HL-60 (cell line): ENCODE results near the gene MOCS1.

Source experiments
- DNase-seq, 2 experiments: peaks; one replicate each; pipeline ENCODE4 v3.0.0-alpha.2; 2010 to 2020; ENCODE audit warnings: low read depth in 1 of 2, low spot score in 1 of 2
- H3K27ac ChIP-seq: fragments of 250-450 bp; sonication (Bioruptor Pico); replicated peaks from 2 replicates; pipeline ENCODE4 v1.5.1; 2020; ENCODE audit warnings: mild to moderate bottlenecking, moderate library complexity
- H3K27me3 ChIP-seq: fragments of 250-450 bp; sonication (Bioruptor Pico); 2 replicates; pipeline ENCODE4 v1.5.1; 2021; ENCODE audit warnings: mild to moderate bottlenecking, moderate library complexity; ENCODE audit not compliant: insufficient read depth, poor library complexity, severe bottlenecking
- H3K4me3 ChIP-seq: replicated peaks from 2 replicates; pipeline ENCODE4 v1.5.1; 2011; ENCODE audit warnings: mild to moderate bottlenecking, control low read depth, low read length; ENCODE audit not compliant: insufficient read depth
- GABPA ChIP-seq: IDR thresholded peaks from 2 replicates; pipeline ENCODE4 v1.6.1; 2012; ENCODE audit warnings: low read depth
- POLR2AphosphoS5 ChIP-seq: IDR thresholded peaks from 2 replicates; pipeline ENCODE4 v1.6.1; 2012; ENCODE audit warnings: low read depth
- SPI1 ChIP-seq: IDR thresholded peaks from 2 replicates; pipeline ENCODE4 v1.6.1; 2012; ENCODE audit warnings: low read depth, mild to moderate bottlenecking, borderline replicate concordance
- TF ChIP-seq, protein P1 (sequence below): IDR thresholded peaks from one replicate; pipeline ENCODE4 v1.5.1; 2011; ENCODE audit warnings: low read length, control low read depth, inconsistent platforms; ENCODE audit not compliant: insufficient read depth
- TF ChIP-seq, protein P2 (sequence below): IDR thresholded peaks from 2 replicates; pipeline ENCODE4 v1.6.1; 2012; ENCODE audit warnings: low read depth; ENCODE audit not compliant: insufficient replicate concordance

Gene MOCS1

DNA sequence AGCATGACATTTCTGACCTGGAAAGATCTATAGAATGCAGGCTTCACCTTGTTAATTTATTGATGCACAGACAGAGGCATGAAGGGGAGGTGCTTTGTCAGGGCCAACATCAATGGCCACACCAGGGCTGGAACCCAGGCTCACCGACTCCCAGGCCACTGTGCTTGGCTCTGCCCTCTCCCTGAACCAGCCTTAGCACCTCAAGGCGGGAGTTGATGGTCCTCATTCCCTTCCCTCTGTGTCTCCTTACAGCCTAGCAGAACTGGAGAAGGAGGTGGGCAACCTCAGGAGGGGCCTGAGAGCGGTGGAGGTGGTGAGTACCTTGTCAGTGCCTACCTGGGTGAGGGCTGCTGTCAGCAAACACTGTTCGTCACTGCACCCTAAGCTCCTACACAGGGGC lies 35.6 kb downstream of the MOCS1 start:
- H3K27me3 ChIP-seq, result no peaks in the 10 kb centered on the region
- no peak for TF ChIP-seq POLR2AphosphoS5
- TF ChIP-seq, protein P1, sequence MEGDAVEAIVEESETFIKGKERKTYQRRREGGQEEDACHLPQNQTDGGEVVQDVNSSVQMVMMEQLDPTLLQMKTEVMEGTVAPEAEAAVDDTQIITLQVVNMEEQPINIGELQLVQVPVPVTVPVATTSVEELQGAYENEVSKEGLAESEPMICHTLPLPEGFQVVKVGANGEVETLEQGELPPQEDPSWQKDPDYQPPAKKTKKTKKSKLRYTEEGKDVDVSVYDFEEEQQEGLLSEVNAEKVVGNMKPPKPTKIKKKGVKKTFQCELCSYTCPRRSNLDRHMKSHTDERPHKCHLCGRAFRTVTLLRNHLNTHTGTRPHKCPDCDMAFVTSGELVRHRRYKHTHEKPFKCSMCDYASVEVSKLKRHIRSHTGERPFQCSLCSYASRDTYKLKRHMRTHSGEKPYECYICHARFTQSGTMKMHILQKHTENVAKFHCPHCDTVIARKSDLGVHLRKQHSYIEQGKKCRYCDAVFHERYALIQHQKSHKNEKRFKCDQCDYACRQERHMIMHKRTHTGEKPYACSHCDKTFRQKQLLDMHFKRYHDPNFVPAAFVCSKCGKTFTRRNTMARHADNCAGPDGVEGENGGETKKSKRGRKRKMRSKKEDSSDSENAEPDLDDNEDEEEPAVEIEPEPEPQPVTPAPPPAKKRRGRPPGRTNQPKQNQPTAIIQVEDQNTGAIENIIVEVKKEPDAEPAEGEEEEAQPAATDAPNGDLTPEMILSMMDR, result no peak
- TF ChIP-seq GABPA, result no peak
- TF ChIP-seq SPI1, result no peak
- TF ChIP-seq, protein P2, sequence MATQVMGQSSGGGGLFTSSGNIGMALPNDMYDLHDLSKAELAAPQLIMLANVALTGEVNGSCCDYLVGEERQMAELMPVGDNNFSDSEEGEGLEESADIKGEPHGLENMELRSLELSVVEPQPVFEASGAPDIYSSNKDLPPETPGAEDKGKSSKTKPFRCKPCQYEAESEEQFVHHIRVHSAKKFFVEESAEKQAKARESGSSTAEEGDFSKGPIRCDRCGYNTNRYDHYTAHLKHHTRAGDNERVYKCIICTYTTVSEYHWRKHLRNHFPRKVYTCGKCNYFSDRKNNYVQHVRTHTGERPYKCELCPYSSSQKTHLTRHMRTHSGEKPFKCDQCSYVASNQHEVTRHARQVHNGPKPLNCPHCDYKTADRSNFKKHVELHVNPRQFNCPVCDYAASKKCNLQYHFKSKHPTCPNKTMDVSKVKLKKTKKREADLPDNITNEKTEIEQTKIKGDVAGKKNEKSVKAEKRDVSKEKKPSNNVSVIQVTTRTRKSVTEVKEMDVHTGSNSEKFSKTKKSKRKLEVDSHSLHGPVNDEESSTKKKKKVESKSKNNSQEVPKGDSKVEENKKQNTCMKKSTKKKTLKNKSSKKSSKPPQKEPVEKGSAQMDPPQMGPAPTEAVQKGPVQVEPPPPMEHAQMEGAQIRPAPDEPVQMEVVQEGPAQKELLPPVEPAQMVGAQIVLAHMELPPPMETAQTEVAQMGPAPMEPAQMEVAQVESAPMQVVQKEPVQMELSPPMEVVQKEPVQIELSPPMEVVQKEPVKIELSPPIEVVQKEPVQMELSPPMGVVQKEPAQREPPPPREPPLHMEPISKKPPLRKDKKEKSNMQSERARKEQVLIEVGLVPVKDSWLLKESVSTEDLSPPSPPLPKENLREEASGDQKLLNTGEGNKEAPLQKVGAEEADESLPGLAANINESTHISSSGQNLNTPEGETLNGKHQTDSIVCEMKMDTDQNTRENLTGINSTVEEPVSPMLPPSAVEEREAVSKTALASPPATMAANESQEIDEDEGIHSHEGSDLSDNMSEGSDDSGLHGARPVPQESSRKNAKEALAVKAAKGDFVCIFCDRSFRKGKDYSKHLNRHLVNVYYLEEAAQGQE, result no peak
- DNase-seq, result no peak
- H3K4me3 ChIP-seq, result no peak overlapping the region
- H3K27ac ChIP-seq, result no peak overlapping the region

DNA sequence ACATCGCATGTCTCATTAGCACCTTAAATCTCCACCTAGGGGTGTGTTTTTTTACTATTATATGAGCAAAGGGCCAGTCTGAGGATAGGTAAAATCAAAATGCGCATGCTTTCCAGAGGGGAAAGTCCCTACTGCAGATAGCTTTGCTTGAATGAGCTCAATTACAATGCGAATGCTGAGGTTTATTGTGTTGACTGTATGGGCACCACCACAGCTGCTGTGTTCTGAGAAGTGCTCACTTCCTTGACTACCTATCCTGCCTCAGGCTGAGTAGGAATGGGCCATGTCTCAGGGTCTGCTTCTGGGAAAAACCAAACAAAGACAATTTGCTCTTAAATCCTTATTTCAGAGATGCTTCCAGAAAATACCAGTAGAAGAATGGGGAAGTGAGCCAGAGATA lies 36.6 kb downstream of the MOCS1 start:
- Histone ChIP-seq H3K4me3 (no peak overlapping the region), H3K27ac (no peak overlapping the region), H3K27me3 (no peaks in the 10 kb centered on the region)
- no peak for DNase-seq
- TF ChIP-seq POLR2AphosphoS5 (no peak), GABPA (no peak), SPI1 (0 out of 2 replicates have a peak, but pooled peaks have one; percentile 7)
- TF ChIP-seq, protein P1, result no peak
- TF ChIP-seq, protein P2, result no peak

DNA sequence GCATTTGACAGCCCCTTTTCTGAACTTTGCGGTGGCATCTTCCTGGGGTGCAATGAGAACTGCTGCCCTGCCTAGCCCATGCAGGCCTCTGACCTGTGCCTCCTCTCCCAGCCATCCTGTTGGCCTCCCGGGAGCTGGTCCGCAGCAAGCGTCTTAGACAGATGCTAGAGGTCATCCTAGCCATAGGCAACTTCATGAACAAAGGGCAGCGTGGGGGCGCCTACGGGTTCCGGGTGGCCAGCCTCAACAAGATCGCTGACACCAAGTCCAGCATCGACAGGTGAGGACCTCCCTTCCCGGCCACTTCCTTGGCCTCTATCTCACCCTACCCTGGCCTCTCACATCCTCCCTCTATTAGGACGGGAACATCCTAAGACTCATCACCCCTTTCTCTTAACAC lies 37.6 kb downstream of the MOCS1 start:
- no peak overlapping the region for H3K27ac ChIP-seq
- DNase-seq, result no peak
- TF ChIP-seq, protein P2, result no peak
- TF ChIP-seq, protein P1, result no peak

More for the DNA sequence above, 37.6 kb downstream of the MOCS1 start:
- Histone ChIP-seq H3K4me3 (no peak overlapping the region), H3K27me3 (no peaks in the 10 kb centered on the region)
